SK-N-MC (cell line): ENCODE data around the gene AOX1.

Source experiments
- DNase-seq: peaks from one replicate; pipeline ENCODE4 v3.0.0-alpha.2; 2011; ENCODE audit warnings: low read depth, low spot score
- H3K27ac ChIP-seq: fragments of 200-600 bp; sonication (generic); 2 replicates; pipeline ENCODE4 v1.5.1; 2016; ENCODE audit warnings: mixed run types
- H3K36me3 ChIP-seq: fragments of 200-600 bp; sonication (generic); 2 replicates; pipeline ENCODE4 v1.6.1; 2017; ENCODE audit warnings: antibody characterized with exemption, low read length, mixed read lengths; ENCODE audit not compliant: insufficient read depth
- H3K4me3 ChIP-seq: fragments of 200-600 bp; sonication (generic); 2 replicates; pipeline ENCODE4 v1.5.1; 2016
- H3K9ac ChIP-seq: fragments of 200-600 bp; sonication (generic); 2 replicates; pipeline ENCODE4 v1.8.0; 2017; ENCODE audit warnings: mixed run types, mixed read lengths; ENCODE audit not compliant: insufficient read length
- H3K9me3 ChIP-seq: fragments of 200-600 bp; sonication (generic); 2 replicates; pipeline ENCODE4 v1.6.1; 2017; ENCODE audit warnings: low read depth, mild to moderate bottlenecking, antibody characterized with exemption, low read length, moderate library complexity, mixed read lengths
- EZH2 ChIP-seq: fragments of 200-600 bp; sonication (generic); IDR thresholded peaks from one replicate; pipeline ENCODE4 v1.6.1; 2017; ENCODE audit warnings: antibody characterized with exemption
- FOXP2 ChIP-seq: optimal IDR thresholded peaks from 2 replicates; pipeline ENCODE3; 2011; ENCODE audit warnings: mild to moderate bottlenecking, moderate library complexity; ENCODE audit not compliant: insufficient read depth; ENCODE audit errors: extremely low read length, control extremely low read depth
- POLR2AphosphoS5 ChIP-seq: IDR thresholded peaks from 2 replicates; pipeline ENCODE4 v1.6.1; 2012; ENCODE audit warnings: mild to moderate bottlenecking, low read depth, low read length, borderline replicate concordance

The AOX1 gene

DNA sequence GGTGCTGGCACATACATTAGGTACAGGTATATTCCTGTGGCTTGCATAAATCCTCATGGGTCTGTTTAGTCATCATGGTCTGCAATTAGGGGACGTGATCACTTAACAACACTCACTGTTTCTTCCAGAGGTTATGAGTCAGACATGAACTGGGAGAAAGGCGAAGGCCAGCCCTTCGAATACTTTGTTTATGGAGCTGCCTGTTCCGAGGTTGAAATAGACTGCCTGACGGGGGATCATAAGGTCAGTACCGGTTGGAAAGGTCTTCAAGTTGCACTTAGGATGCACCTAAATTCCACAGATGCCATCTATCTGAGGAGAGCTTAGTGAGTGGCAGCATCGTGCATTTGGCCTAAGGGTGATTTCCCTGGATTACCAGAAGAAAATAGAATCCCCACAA, 76.9 kb downstream of the AOX1 start:
- Histone ChIP-seq H3K36me3 (no peaks in the 10 kb centered on the region), H3K27ac (no peak overlapping the region), H3K9ac (no peak overlapping the region), H3K4me3 (no peak overlapping the region), H3K9me3 (no peaks in the 10 kb centered on the region)
- no peak for DNase-seq
- TF ChIP-seq POLR2AphosphoS5, result no peak

DNA sequence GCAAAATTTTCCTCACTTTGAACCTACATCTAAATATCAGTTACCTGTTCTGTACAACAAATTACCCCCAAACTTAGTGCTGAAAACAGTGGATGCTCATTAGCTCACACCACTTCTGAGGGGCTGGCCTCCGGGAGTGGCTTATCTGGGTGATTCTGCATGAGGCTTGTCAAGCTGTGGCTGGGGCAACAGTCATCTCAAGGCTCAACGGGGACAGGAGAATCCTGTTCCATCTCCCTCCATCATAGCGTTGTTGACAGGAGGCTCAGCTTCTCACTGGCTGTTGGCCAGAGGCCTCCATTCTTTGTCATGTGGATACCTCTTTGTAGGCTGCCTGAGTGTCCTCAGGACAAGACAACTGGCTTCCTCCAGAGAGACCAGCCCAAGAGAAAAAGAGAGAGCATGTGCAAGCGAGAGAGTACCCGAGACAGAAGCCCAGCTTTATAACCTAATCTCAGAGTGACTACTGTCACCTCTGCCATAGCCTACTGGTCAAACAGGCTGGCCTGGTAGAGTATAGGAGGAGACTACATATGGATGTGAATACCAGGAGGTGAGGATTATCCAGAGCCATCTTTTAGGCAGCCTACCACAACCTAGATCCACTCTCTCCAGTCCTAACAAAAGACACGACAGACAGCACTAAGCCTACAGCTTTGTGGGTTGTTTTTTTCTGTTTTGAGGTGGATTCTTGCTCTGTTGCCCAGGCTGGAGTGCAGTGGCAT, 79.1 kb downstream of the AOX1 start:
- H3K4me3 ChIP-seq, result no peak overlapping the region
- TF ChIP-seq POLR2AphosphoS5 (no peak), EZH2 (no peak), FOXP2 (no peak)
- DNase-seq, result no peak
- no peaks in the 10 kb centered on the region for H3K36me3 ChIP-seq
- no peak overlapping the region for H3K27ac ChIP-seq
- no peak overlapping the region for H3K9ac ChIP-seq
- H3K9me3 ChIP-seq, result no peaks in the 10 kb centered on the region

DNA sequence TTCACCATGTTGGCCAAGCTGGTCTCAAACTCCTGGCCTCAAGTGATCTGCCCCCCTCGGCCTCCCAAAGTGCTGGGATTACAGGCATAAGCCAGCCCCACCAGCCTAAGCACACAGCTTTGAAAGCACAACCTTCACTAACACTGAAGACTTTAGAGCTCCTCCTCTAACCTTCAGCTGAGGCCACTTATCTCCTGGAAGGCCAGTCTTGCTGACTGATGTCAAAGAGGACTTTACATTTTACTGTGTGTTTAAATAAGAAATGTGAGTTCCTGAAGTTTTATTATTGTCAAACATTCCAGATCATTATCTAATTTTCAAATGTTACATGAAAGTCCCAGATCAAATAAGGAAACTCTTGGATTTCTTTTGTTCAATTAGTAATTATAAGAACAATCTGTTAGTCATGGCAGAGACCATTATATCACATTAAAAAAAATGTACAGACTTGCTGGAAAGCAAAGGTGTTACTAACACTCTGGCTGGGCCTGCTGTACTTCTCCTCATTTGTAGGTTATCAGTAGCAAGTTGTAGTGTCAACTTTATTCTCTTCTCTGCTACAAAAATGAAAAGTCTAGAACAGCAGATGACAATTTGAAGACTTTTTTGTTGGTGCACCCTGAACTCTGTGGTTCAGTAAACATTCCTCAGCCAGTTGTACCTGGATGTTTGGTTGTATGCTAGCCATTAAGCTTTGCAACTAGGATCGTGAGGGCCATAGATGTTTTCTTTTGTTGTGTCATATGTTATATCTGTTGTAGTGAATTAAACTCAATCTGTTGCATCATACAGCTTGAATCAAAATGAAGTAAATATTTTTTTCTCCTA, 80.0 kb downstream of the AOX1 start:
- no peak for DNase-seq
- TF ChIP-seq POLR2AphosphoS5 (no peak), FOXP2 (no peak), EZH2 (no peak)
- Histone ChIP-seq H3K4me3 (no peak overlapping the region), H3K27ac (no peak overlapping the region), H3K36me3 (no peaks in the 10 kb centered on the region), H3K9ac (no peak overlapping the region), H3K9me3 (no peaks in the 10 kb centered on the region)

DNA sequence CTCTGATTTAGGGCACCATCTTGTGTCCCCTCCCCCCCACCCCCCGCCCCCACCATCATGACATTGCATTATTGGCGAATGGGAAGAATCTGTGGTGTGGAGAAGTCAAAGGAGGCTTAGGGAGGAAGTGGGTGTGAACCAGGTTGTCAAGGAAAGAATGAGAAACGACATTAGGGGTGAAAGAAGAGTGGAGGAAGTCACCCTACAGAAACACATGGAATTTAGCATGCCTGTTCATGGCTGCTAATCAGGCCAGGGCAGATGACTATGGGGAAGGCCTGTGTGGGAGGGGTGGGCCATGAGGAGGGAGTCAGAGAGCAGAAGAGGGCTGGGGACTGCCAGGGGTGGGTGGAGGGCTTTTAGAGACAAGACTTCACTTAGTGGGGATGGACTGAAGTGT, 81.6 kb downstream of the AOX1 start:
- Histone ChIP-seq H3K36me3 (no peaks in the 10 kb centered on the region), H3K9me3 (no peaks in the 10 kb centered on the region), H3K9ac (no peak overlapping the region), H3K4me3 (no peak overlapping the region), H3K27ac (no peak overlapping the region)
- DNase-seq, result no peak
- TF ChIP-seq POLR2AphosphoS5 (no peak), FOXP2 (no peak), EZH2 (no peak)

DNA sequence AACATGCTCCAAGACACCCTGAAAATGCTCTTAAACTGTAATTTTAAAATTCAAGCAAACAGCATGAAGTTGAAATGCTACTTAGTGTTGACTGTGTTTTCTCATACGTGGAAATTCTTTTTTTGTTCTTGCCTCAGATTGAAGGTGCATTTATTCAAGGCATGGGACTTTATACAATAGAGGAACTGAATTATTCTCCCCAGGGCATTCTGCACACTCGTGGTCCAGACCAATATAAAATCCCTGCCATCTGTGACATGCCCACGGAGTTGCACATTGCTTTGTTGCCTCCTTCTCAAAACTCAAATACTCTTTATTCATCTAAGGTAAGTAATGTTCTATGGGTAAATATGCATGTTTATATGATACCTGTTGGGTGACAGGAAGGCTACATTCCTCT, 82.7 kb downstream of the AOX1 start:
- TF ChIP-seq EZH2 (no peak), FOXP2 (no peak), POLR2AphosphoS5 (no peak)
- Histone ChIP-seq H3K4me3 (no peak overlapping the region), H3K9me3 (no peaks in the 10 kb centered on the region), H3K36me3 (no peaks in the 10 kb centered on the region), H3K9ac (no peak overlapping the region), H3K27ac (no peak overlapping the region)
- no peak for DNase-seq

DNA sequence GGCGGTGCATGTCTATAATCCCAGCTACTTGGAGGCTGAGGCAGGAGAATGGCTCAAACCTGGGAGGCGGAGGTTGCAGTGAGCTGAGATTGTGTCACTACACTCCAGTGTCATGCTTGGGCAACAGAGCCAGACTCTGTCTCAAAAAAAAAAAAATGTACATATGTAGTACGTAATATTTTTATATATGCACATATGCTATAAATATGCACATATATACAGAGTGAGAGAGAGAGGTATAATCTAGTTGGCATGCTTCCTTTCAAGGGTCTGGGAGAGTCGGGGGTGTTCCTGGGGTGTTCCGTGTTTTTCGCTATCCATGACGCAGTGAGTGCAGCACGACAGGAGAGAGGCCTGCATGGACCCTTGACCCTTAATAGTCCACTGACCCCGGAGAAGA, 83.5 kb downstream of the AOX1 start:
- no peak for TF ChIP-seq POLR2AphosphoS5
- TF ChIP-seq FOXP2, result no peak
- TF ChIP-seq EZH2, result no peak
- Histone ChIP-seq H3K27ac (no peak overlapping the region), H3K9ac (no peak overlapping the region), H3K4me3 (no peak overlapping the region), H3K9me3 (no peaks in the 10 kb centered on the region), H3K36me3 (no peaks in the 10 kb centered on the region)
- no peak for DNase-seq

DNA sequence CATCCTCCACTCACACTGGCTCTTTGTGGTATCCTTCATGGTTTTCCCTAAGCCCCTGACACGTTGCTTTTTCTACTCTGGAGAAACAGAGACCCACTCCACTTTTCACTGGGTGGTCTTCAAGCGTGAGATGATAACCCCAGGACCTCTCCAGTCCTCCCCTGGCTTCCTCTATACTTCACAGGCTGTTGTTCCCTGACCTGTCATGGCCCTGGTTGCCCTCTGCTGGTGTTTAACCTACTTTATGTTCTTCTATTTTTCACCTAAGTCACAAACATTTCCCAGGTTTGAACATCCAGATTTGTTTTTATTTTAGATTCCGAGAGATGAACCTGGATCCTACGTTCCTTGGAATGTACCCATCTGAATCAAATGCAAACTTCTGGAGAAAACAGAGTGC, 84.5 kb downstream of the AOX1 start:
- no peak overlapping the region for H3K4me3 ChIP-seq
- H3K9ac ChIP-seq, result no peak overlapping the region
- TF ChIP-seq FOXP2 (no peak), EZH2 (no peak), POLR2AphosphoS5 (no peak)
- no peaks in the 10 kb centered on the region for H3K36me3 ChIP-seq
- no peak for DNase-seq
- H3K9me3 ChIP-seq, result no peaks in the 10 kb centered on the region
- H3K27ac ChIP-seq, result no peak overlapping the region

DNA sequence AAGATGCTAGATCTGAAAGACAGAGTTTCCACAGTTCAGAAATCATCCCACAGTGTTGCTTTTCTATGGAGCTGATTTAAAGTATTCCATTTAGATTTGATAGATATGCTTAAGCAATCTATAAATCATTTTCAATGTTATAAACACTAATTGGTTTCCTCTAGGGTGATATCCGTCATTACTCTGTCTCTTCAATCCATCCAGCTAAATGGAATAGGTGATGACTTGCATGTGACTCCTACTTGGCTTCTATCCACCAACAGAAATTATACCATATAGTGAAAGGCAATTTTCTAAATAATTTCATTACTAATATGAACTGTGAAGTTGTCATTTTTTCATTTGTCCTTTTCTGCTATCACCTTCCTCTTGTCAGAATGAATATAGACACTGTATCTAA, 84.9 kb downstream of the AOX1 start:
- Histone ChIP-seq H3K9me3 (no peaks in the 10 kb centered on the region), H3K9ac (no peak overlapping the region), H3K4me3 (no peak overlapping the region), H3K27ac (no peak overlapping the region), H3K36me3 (no peaks in the 10 kb centered on the region)
- DNase-seq, result no peak
- TF ChIP-seq EZH2 (no peak), POLR2AphosphoS5 (no peak), FOXP2 (no peak)

DNA sequence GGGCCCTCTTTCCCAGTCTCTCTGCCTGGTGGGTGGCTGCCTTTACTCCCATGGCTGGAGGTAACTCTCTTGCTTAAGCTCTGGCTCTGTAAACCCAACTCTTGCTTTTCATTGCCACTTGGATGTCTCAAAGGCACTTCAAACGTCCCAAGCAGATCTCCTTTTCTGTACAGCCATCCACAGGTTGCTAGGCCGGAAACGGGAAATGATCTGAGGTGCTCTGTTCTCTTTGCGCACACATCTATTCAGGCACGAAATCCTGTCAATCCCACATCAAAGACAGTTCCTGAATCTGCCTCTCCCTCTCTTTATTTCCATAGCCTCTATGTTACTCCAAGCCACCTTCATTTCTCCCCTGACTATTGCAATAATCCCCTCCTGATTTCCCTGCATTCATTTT, 87.4 kb downstream of the AOX1 start:
- no peak overlapping the region for H3K27ac ChIP-seq
- H3K4me3 ChIP-seq, result no peak overlapping the region
- DNase-seq, result no peak
- H3K9me3 ChIP-seq, result no peaks in the 10 kb centered on the region
- H3K36me3 ChIP-seq, result no peaks in the 10 kb centered on the region
- TF ChIP-seq EZH2 (no peak), FOXP2 (no peak), POLR2AphosphoS5 (no peak)
- H3K9ac ChIP-seq, result no peak overlapping the region
